Measurements from ENCODE around the gene RADIL.

The RADIL gene

GRCh38 chr7:4754433-4755010, 129.0 kb downstream of the RADIL start:
- DNase-seq (ENCODE audit: low read depth), result no peak

DNA sequence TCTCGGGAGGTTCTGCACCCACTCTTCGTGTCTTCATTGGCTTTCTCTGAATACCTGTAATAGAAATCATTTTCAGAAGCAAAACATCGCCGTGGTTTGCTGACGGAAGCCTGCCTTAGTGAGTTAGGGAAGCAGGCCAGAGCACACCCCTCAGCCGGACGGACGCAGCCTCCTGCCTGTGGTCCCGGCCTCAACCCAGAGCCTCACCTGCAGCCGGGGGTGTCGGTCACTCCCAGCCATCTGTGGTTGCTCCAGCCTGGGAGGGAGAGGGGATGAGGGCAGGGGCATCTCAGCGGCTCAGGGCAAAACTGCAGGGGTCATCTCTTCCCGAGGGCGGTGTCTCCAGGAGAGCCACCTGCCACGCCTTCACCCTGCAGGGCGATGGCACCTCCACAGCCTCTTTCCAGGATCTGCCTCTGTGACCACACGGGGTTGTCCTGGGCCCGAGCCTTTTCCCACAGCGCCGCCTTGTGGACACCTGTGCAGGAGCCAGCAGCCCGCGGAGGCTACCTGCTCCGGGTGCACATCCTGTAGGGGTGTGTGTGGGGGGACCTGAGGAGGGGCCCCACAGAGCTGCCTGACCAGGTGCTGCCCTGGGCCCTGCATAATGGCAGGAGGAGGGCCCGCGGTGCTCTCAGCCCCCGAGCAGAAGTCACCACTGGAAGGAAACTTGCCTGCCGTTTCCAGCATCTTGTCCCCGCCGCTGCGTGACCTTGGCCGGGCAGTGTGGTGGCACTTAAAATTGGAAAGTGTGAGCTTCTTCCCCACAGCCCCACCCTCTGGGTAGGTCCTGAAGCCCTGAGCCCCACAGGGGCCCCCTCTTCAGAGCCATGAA, 129.7 kb downstream of the RADIL start:
- peak; percentile 77 for DNase-seq (ENCODE audit: low read depth)

DNA sequence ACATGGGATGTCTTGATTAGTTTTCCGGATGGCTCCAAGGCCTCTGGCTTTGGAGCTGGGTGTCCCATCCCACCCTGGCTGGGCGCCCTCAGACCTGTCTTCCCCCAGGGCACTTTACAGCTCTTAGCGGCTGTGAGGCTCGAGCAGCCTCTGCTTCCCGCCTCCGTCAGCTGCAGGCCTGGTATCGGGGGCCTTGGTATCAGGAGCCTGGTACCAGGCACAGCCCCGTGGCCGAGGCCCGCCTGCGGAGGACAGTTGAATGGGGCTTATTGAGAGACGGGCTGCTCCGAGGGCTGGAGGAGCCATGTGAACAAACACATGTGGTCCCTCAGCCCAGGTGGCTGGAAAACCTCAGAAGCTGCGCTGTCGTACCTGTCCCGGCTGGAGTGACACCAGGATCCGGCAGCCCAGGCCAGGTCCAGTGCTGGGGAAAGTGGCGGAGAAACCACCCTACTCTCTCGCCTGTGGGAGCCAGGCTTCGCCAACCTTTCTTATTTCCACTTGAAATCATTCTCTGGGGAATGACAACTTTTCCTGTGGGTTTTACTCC, 132.0 kb downstream of the RADIL start:
- DNase-seq (ENCODE audit: low read depth), result no peak

- DNase-seq (ENCODE audit: low read depth), result no peak
Measured at GRCh38 chr7:4749798-4750197, 133.7 kb downstream of the RADIL start.

- no peak for DNase-seq (ENCODE audit: low read depth)
Measured at GRCh38 chr7:4749363-4749762, 134.2 kb downstream of the RADIL start.
